ENCODE measurements around the gene KCNIP3. TPM values are rescaled to one million over a fixed set of nuclear protein-coding genes. Genes with fewer than 3 reads are reported as not detected.

The KCNIP3 gene
- total and polyA plus RNA-seq, 4 donors, result 1.8 to 2.7 (median 2.1) TPM

DNA sequence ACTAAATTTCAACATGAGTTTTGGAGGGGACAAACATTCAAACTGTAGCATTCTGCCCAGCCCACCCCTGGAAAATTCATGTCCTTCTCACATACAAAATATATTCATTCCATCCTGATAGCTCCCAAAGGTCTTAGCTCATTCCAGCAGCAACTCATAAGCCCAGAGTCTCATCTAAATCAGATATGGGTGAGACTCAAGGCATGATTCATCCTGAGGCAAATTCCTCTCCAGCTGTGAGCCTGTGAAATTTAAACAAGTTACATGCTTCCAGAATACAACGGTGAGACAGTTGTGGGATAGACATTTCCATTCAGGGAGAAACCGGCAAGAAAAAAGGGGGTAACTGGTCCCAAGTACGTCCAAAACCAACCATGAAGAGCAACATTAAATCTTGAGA is 61.9 kb downstream of the KCNIP3 start:
- TF ChIP-seq, protein P1, sequence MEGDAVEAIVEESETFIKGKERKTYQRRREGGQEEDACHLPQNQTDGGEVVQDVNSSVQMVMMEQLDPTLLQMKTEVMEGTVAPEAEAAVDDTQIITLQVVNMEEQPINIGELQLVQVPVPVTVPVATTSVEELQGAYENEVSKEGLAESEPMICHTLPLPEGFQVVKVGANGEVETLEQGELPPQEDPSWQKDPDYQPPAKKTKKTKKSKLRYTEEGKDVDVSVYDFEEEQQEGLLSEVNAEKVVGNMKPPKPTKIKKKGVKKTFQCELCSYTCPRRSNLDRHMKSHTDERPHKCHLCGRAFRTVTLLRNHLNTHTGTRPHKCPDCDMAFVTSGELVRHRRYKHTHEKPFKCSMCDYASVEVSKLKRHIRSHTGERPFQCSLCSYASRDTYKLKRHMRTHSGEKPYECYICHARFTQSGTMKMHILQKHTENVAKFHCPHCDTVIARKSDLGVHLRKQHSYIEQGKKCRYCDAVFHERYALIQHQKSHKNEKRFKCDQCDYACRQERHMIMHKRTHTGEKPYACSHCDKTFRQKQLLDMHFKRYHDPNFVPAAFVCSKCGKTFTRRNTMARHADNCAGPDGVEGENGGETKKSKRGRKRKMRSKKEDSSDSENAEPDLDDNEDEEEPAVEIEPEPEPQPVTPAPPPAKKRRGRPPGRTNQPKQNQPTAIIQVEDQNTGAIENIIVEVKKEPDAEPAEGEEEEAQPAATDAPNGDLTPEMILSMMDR (IDR thresholded peaks at IDR 0.05; ENCODE audit: control extremely low read depth, extremely low read depth), result no peak
- no peak overlapping the region for H3K9ac ChIP-seq (ENCODE audit: insufficient read depth in 1 of 2, low read length in 2 of 2)
- no peaks in the 10 kb centered on the region for H3K36me3 ChIP-seq (ENCODE audit: control insufficient read depth in 4 of 4, insufficient read depth in 4 of 4, low read length in 4 of 4)
- H3K27me3 ChIP-seq (ENCODE audit: control insufficient read depth in 3 of 3, insufficient read depth in 3 of 3, low read length in 2 of 3), result peaks cover 0 to 6% (median 0%) of the 10 kb centered on the region in 3 donors
- no peak overlapping the region for H3K27ac ChIP-seq (ENCODE audit: low read depth in 1 of 2, low read length in 1 of 2)
- ATAC-seq (ENCODE audit: insufficient read depth, low FRiP score) (no peak), DNase-seq (no peak)
- H3K9me3 ChIP-seq (ENCODE audit: control insufficient read depth in 4 of 4, insufficient read depth in 3 of 4, low read length in 3 of 4), result peaks cover 0 to 4% (median 0%) of the 10 kb centered on the region in 4 donors
- H3K4me1 ChIP-seq (ENCODE audit: control insufficient read depth in 5 of 5, insufficient read depth in 5 of 5, low read length in 5 of 5), result no peaks in the 10 kb centered on the region
- 84 to 86% methylated on average over 3 of the region's 3 CpGs for WGBS, 2 donors
- H3K4me3 ChIP-seq, result no peak overlapping the region

DNA sequence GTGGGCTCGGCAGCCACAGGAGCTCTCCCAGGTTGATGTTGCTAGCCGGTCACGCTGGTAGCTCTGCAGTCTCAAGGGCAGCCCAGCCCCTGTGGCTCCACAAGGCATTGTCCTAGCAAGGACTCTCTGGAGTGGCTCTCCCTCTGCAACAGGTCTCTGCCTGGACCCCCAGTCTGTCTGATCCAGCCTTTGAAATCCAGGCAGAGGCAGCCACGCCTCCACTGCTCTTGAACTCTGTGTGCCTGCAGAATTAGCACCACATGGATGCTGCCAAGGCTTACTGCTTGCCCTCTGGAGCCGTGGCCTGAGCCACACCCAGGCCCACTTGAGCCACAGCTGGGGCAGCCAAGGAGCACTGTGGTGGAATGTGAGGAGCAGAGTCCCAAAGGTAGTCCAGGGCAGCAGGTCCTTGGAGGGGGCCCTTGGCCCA is 62.4 kb downstream of the KCNIP3 start:
- no peak for ATAC-seq (ENCODE audit: insufficient read depth, low FRiP score)

GRCh38 chr2:95361216-95361980 is 64.3 kb downstream of the KCNIP3 start:
- Histone ChIP-seq H3K4me3 (no peak overlapping the region), H3K36me3 (ENCODE audit: control insufficient read depth in 4 of 4, insufficient read depth in 4 of 4, low read length in 4 of 4) (no peaks in the 10 kb centered on the region), H3K9me3 (ENCODE audit: control insufficient read depth in 4 of 4, insufficient read depth in 3 of 4, low read length in 3 of 4) (peaks cover 0 to 4% (median 0%) of the 10 kb centered on the region in 4 donors), H3K4me1 (ENCODE audit: control insufficient read depth in 5 of 5, insufficient read depth in 5 of 5, low read length in 5 of 5) (no peaks in the 10 kb centered on the region), H3K27ac (ENCODE audit: low read depth in 1 of 2, low read length in 1 of 2) (no peak overlapping the region), H3K9ac (ENCODE audit: insufficient read depth in 1 of 2, low read length in 2 of 2) (no peak overlapping the region), H3K27me3 (ENCODE audit: control insufficient read depth in 3 of 3, insufficient read depth in 3 of 3, low read length in 2 of 3) (peaks cover 0 to 6% (median 0%) of the 10 kb centered on the region in 3 donors)
- peak in 1 of 3 donors; percentile 6 for DNase-seq
- WGBS, 2 donors, result 80 to 87% methylated on average over 9 of the region's 9 CpGs
- no peak for ATAC-seq (ENCODE audit: insufficient read depth, low FRiP score)
- TF ChIP-seq, protein P1 (IDR thresholded peaks at IDR 0.05; ENCODE audit: control extremely low read depth, extremely low read depth), result no peak

More for the DNA sequence above, 62.4 kb downstream of the KCNIP3 start:
- Histone ChIP-seq H3K4me1 (ENCODE audit: control insufficient read depth in 5 of 5, insufficient read depth in 5 of 5, low read length in 5 of 5) (no peaks in the 10 kb centered on the region), H3K27ac (ENCODE audit: low read depth in 1 of 2, low read length in 1 of 2) (no peak overlapping the region), H3K9ac (ENCODE audit: insufficient read depth in 1 of 2, low read length in 2 of 2) (no peak overlapping the region), H3K9me3 (ENCODE audit: control insufficient read depth in 4 of 4, insufficient read depth in 3 of 4, low read length in 3 of 4) (peaks cover 0 to 4% (median 0%) of the 10 kb centered on the region in 4 donors), H3K27me3 (ENCODE audit: control insufficient read depth in 3 of 3, insufficient read depth in 3 of 3, low read length in 2 of 3) (peaks cover 0 to 6% (median 0%) of the 10 kb centered on the region in 3 donors), H3K36me3 (ENCODE audit: control insufficient read depth in 4 of 4, insufficient read depth in 4 of 4, low read length in 4 of 4) (no peaks in the 10 kb centered on the region), H3K4me3 (no peak overlapping the region)
- peak in 1 of 3 donors; percentile 5 for DNase-seq
- TF ChIP-seq, protein P1 (IDR thresholded peaks at IDR 0.05; ENCODE audit: control extremely low read depth, extremely low read depth), result no peak
- WGBS, 2 donors, result 73 to 77% methylated on average over 5 of the region's 5 CpGs
